ENCODE measurements around the gene FOXP4.

FOXP4 gene

GRCh38 chr6:41593406-41593805 is 47.2 kb downstream of the FOXP4 start:
- TF ChIP-seq CTCF (conservative IDR thresholded peaks at IDR 0.05) (no peak), ZFX (IDR thresholded peaks at IDR 0.05) (no peak)
- no peak overlapping the region for H3K27ac ChIP-seq

- H3K27ac ChIP-seq: no peak overlapping the region
- TF ChIP-seq CTCF (conservative IDR thresholded peaks at IDR 0.05) (no peak), ZFX (IDR thresholded peaks at IDR 0.05) (no peak)
Observed at GRCh38 chr6:41593839-41594238, 47.7 kb downstream of the FOXP4 start.

GRCh38 chr6:41594326-41594725 is 48.1 kb downstream of the FOXP4 start:
- H3K27ac ChIP-seq: no peak overlapping the region
- no peak for TF ChIP-seq ZFX (IDR thresholded peaks at IDR 0.05)
- no peak for TF ChIP-seq CTCF (conservative IDR thresholded peaks at IDR 0.05)

- TF ChIP-seq ZFX (IDR thresholded peaks at IDR 0.05) (no peak), CTCF (conservative IDR thresholded peaks at IDR 0.05) (no peak)
- no peak overlapping the region for H3K27ac ChIP-seq
Observed at GRCh38 chr6:41594766-41595165, 48.6 kb downstream of the FOXP4 start.

GRCh38 chr6:41595166-41595565 is 49.0 kb downstream of the FOXP4 start:
- TF ChIP-seq ZFX (IDR thresholded peaks at IDR 0.05) (no peak), CTCF (conservative IDR thresholded peaks at IDR 0.05) (no peak)
- H3K27ac ChIP-seq: no peak overlapping the region

GRCh38 chr6:41596096-41596685 is 50.0 kb downstream of the FOXP4 start:
- no peak for TF ChIP-seq CTCF (conservative IDR thresholded peaks at IDR 0.05)
- no peak for TF ChIP-seq ZFX (IDR thresholded peaks at IDR 0.05)
- H3K27ac ChIP-seq: no peak overlapping the region

- H3K27ac ChIP-seq: no peak overlapping the region
- TF ChIP-seq ZFX (IDR thresholded peaks at IDR 0.05): no peak
- no peak for TF ChIP-seq CTCF (conservative IDR thresholded peaks at IDR 0.05)
Observed at GRCh38 chr6:41596807-41597206, 50.6 kb downstream of the FOXP4 start.
